Measurements from ENCODE around the gene ZNF827. TPM values are rescaled to one million over a fixed set of nuclear protein-coding genes. Genes with fewer than 3 reads are reported as not detected.

ZNF827 gene
- total and polyA plus RNA-seq, 9 of the 15 experiments (the other 6 are each of a cell fraction or from before 2014, with no cell fraction given), result 0.07 to 0.40 TPM; not detected in 7

- ChIA-PET POLR2A (no interaction called here), CTCF (ENCODE audit: low intra/inter-chr PET ratio) (no interaction called here)
- 0% methylated on average over 3 of the region's 3 CpGs for WGBS (ENCODE audit: insufficient coverage, low coverage, missing lambda C conversion rate)
- Histone ChIP-seq H3K9me3 (replicated peaks; ENCODE audit: control insufficient read depth, insufficient read depth, low read depth, low read length) (no peaks in the 10 kb centered on the region), H3K4me3 (no peak overlapping the region), H3K4me1 (replicated peaks in 1 of 2; ENCODE audit: control insufficient read depth in 2 of 2, insufficient read depth in 2 of 2, low read length in 2 of 2) (no peaks in the 10 kb centered on the region), H3K27me3 (ENCODE audit: control insufficient read depth in 2 of 2, insufficient read depth in 2 of 2, low read length in 2 of 2) (peaks cover 7 to 24% of the 10 kb centered on the region in 2 experiments), H2AFZ (ENCODE audit: low read depth, low read length) (no peak overlapping the region), H3K36me3 (ENCODE audit: control insufficient read depth, insufficient read depth, low read length) (no peaks in the 10 kb centered on the region), H3K4me2 (ENCODE audit: insufficient read depth, low read length) (no peak overlapping the region), H3K9ac (ENCODE audit: insufficient read depth in 1 of 2, low read depth in 2 of 2, low read length in 2 of 2) (no peak overlapping the region), H3K9me1 (ENCODE audit: control insufficient read depth, insufficient read depth, low read length) (no peaks in the 10 kb centered on the region), H4K20me1 (replicated peaks; ENCODE audit: control insufficient read depth, insufficient read depth, low read length) (no peaks in the 10 kb centered on the region), H3K27ac (ENCODE audit: extremely low read depth, low read depth, low read length) (no peak overlapping the region), H3K79me2 (ENCODE audit: control insufficient read depth, insufficient read depth, low read length) (no peaks in the 10 kb centered on the region)
- BruUV-seq (replicated peaks), result no TSS peak
- no peak; the same call in 2 of the 3 replicates for ATAC-seq
- intact Hi-C loops (cut with micrococcal nuclease), result loop anchor here (5.0 kb wide), 1 partner anchor 453 kb away; no protein-coding TSS in a partner anchor
- in situ Hi-C loops (cut with MboI), result no loop called here
- TF ChIP-seq ZNF311 (CRISPR knock-in tag; IDR thresholded peaks at IDR 0.05), result no peak
- no peak for TF ChIP-seq ZKSCAN1 (IDR thresholded peaks at IDR 0.05; ENCODE audit: low read depth, low read length)
- TF ChIP-seq STAT6 (CRISPR knock-in tag; IDR thresholded peaks at IDR 0.05), result no peak
- TF ChIP-seq NFYB (IDR thresholded peaks at IDR 0.05; ENCODE audit: extremely low read depth, insufficient read length), result peak; percentile 10
- TF ChIP-seq HIVEP1 (CRISPR knock-in tag; IDR thresholded peaks at IDR 0.05), result no peak
- no peak for TF ChIP-seq IRF1 (CRISPR knock-in tag; IDR thresholded peaks at IDR 0.05; ENCODE audit: borderline replicate concordance)
- TF ChIP-seq DACH1 (IDR thresholded peaks at IDR 0.05; ENCODE audit: partially characterized antibody), result no peak
- peak in 2 of 4 experiments; percentile 8 to 14 for DNase-seq (ENCODE audit: extremely low read depth in 1 of 4, low spot score in 3 of 4)
- no peak for FAIRE-seq
These were observed 114.2 kb downstream of the ZNF827 start for GRCh38 chr4:145824463-145824862.

Measured in K562 (cell line).